Raji (cell line): ENCODE results near the gene FAM170B.

ENCODE experiments used
- POLR2A ChIP-seq: IDR thresholded peaks from 2 replicates; pipeline ENCODE4 v1.6.1; 2011; ENCODE audit warnings: low read depth, low read length, control low read depth; ENCODE audit not compliant: insufficient read depth

Gene FAM170B

GRCh38 chr10:49144058-49144720 lies 10.4 kb upstream of the FAM170B start:
- TF ChIP-seq POLR2A: no peak

DNA sequence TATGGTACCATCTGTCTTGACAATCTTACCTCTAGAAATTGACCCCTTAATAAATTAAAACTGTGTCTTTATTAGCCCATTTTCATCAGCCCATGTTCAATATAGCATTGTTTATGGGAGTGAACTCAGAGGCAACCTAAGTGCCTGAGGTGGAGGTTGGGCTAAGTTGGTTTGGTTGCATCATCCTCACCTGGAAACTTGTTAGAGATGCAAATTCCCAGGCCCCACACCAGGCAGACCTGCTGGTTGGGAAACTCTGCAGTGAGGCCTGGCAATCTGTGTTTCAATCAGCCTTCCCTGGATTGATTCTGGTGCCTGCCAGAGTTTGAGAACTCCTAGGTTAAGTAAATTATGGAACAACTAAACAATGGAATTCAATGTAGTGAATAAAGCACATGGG lies 9.4 kb upstream of the FAM170B start:
- no peak for TF ChIP-seq POLR2A

GRCh38 chr10:49141541-49142332 lies 7.9 kb upstream of the FAM170B start:
- TF ChIP-seq POLR2A: no peak

- no peak for TF ChIP-seq POLR2A
These were observed 6.7 kb upstream of the FAM170B start for GRCh38 chr10:49140304-49141177.

DNA sequence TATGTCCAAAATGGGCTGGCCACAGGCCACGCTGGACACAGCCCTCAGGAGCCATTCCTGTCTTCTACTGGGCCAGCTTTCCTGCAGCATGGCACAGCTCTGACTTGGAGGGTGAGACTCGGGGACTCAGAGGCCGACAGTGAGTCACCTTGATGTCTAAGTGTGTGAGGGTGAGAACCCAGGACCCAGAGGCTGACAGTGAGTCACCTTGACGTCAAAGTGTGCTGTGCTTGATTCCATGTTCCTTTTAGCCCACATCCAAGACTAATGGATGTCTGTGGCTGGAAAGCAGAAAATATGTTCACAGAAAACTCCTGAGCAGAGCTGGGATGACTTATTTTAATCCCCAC lies 6.0 kb upstream of the FAM170B start:
- TF ChIP-seq POLR2A: no peak

DNA sequence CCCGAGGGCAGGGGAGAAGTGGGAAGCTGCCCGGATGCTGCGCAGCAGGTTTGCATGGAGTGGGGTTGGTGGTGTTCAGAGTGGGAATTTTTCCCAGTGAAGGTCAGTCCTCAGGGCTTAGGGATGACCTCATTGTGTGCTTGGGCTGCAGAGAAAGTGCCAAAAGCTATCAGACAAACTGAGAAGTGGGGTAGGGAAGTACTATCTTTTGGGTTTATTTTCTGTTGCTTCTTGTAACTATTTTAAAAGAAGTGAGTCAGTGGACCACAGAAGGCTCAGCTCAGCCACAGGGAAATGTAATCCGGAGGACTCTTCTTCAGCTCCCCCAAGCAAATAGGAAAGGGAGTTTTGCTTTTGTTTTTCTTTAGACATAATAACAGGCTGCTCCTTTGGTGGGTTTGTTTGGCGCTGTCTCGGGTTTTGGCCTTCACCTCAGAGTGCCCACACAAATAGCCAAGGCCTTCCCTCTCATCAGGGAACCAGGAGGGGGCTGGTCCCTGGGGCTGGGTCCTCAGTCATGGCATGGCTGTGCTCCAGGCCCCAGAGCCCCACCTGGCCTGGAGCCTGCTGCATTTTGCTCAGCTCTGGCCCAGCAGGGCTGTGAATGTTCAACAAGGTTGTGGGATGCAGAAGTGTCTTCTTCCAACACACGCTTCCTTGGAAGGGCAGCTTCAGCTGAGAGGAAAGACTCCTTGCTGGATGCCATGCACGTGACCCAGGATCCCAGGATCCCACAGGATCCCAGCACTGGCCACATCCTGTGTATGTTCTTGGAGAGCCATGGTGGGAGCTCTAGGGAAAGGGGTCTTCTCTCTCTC lies 5.4 kb upstream of the FAM170B start:
- no peak for TF ChIP-seq POLR2A

DNA sequence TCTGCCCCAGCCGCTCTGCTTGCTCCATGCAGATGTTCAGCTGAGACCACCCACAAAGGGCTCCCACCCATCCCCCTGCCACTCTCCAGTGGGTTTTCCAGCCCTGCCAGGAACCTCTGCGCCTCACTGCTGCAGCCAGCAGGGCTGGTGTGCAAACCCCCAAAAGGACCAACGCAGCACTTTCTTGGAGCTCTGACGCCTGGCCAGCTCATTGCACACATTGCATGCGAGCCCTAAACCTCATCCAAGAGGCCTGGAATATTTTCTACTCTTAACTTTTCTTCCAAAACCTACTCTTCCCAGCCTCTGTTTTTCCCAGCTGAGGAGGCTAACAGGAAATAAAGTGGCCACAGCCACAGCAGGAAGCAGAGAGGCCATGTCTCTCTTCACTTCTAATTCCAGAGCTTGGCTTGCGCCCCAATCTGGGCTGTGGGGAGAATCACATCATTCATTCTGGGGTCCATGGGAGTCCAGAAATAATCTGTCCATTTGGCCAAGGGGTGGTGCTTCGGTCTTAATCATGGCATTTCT lies 4.6 kb upstream of the FAM170B start:
- TF ChIP-seq POLR2A: no peak

GRCh38 chr10:49136525-49136924 lies 2.7 kb upstream of the FAM170B start:
- TF ChIP-seq POLR2A: no peak

GRCh38 chr10:49135575-49136313 lies 1.9 kb upstream of the FAM170B start:
- TF ChIP-seq POLR2A: 0 out of 2 replicates have a peak, but pooled peaks have one; percentile 45

DNA sequence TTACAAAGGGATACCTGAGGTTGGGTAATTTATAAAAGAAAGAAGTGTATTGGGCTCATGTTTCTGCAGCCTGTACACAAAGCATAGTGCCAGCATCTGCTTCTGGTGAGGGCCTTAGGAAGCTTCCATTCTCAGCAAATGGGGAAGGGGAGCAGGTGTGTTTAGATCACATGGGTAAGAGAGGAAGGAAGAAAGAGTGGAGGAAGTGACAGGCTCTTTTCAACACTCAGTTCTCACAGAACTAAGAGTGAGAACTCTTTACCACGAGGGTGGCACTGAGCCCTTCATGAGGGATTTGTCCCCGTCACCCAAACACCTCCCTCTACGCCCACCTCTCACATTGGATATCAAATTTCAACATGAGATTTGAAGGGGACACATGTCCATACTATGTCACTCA lies 506 bp upstream of the FAM170B start:
- TF ChIP-seq POLR2A: no peak

GRCh38 chr10:49132362-49132737 lies 1.5 kb downstream of the FAM170B start:
- no peak for TF ChIP-seq POLR2A

DNA sequence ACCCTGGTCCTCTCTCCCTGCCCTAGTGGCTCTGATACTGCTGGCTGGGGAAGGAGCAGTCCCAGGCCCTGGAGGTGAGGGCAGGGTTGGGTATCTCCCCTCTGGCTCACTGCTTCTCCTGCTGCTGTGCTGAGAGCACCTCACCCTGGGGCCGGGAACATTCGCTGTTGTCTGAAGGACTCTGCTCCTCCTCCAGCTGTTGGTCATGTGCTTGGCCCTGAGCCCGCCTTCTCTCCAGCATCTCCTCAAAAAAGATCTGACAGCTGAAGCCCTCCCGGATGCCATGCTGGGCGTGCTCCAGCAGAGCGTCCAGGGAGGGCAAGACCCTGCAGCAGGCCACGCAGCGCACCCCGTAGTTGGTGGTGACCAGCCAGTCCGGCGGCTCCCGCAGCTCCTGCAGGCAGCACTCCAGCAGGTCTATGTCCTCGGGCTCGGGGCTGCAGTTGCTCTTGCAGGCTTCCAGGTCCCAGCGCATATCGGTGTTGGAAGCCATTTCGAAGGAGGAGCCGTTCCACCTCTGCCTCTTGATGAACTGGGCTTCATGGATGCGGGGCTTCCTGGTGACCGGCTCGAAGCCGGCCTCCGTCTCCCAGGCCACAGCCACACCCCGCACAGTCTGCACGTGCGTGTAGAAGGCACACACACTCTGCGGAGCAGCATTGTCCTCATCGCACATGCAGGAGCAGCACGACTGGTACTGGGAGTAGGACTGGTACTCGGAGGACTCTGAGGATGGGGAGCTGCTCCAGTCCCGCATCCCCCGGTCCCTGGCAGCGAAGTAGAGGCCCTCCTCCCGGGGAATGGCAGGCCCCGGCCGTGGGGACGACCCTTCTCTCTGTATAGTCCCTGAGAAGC lies 2.1 kb downstream of the FAM170B start:
- TF ChIP-seq POLR2A: no peak

GRCh38 chr10:49129376-49129775 lies 4.4 kb downstream of the FAM170B start:
- TF ChIP-seq POLR2A: no peak
